Subcutaneous adipose tissue (tissue), 4 donors: Measurements from ENCODE around the gene STK32C. TPM values are rescaled to one million over a fixed set of nuclear protein-coding genes. Genes with fewer than 3 reads are reported as not detected.

Source experiments
- total RNA-seq, 4 donors: library from RNA; depleted of rRNA; stranded (reverse); fragments of >200 nt; gene quantifications; one replicate each; pipeline ENCODE4 v1.1.0, GENCODE V29; 2016
- TF ChIP-seq, protein P1 (sequence below): fragments of 450-650 bp; IDR thresholded peaks from one replicate; pipeline ENCODE4 v1.5.1; 2016; ENCODE audit warnings: low read depth, mild to moderate bottlenecking, control low read depth, antibody characterized with exemption, moderate library complexity

STK32C gene
- total RNA-seq, 4 donors from 2014 or later = 2.9 to 12.3 (median 10.9) TPM

DNA sequence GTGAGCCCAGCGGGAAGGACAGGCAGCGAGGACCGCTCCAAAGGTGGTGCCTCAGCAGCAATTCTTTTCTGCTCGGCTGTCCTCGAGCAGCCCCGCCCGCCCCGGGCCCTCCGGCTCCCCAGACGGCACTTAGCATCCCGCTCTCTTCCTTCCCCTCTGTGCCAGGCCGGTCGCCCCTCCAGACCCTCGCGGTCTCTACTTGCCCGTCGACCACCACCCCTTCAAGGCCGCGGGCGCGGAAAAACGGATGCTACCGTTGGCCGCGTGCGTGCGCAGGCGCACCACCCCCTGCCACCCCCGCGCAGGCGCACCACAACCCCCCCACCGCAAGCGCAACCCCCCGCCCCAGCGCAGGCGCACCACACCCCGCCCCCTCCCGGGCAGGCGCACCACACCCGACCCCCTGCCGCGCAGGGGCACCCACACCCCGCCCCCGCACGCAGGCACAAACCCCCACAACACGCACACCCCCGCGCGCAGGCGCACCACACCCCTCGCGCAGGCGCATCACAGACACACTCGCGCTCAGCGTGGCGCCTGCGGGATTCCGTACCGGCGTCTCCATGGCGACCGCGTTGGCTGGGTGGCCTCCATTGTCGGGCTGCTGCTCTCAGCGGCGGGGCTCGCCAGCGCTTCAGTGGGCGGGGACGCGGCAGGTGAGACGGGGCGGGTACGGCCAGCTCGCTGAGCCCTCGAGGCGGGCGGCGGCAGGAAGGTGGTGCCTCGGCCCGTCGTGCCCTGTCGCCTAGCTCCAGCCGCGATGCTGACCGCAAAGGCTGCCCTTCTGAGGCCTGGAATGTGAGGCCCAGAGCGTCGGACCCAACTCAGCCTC is 24.1 kb upstream of the STK32C start, which contains the start of gene LRRC27:
LRRC27 (plus strand) TSS at position 593 of the 832 bp plus-strand sequence. CDS start 1,332 bp downstream, outside the sequence.
- TF ChIP-seq, protein P1, sequence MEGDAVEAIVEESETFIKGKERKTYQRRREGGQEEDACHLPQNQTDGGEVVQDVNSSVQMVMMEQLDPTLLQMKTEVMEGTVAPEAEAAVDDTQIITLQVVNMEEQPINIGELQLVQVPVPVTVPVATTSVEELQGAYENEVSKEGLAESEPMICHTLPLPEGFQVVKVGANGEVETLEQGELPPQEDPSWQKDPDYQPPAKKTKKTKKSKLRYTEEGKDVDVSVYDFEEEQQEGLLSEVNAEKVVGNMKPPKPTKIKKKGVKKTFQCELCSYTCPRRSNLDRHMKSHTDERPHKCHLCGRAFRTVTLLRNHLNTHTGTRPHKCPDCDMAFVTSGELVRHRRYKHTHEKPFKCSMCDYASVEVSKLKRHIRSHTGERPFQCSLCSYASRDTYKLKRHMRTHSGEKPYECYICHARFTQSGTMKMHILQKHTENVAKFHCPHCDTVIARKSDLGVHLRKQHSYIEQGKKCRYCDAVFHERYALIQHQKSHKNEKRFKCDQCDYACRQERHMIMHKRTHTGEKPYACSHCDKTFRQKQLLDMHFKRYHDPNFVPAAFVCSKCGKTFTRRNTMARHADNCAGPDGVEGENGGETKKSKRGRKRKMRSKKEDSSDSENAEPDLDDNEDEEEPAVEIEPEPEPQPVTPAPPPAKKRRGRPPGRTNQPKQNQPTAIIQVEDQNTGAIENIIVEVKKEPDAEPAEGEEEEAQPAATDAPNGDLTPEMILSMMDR = no peak

DNA sequence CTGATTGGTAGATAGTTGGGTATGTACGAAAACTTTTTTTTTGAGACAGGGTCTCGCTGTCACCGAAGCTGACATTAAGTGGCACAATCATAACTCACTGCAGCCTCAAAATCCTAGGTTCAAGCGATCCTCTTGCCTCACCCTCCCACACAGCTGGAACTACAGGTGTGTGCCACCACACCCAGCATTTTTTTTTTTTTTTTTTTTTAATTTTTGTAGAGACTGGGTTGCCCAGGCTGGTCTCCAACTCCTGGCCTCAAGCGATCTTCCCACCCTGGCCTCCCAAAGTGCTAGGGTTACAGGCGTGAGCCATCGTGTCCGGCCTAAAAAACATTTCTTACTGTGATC is 22.7 kb upstream of the STK32C start:
- TF ChIP-seq, protein P1 = no peak

DNA sequence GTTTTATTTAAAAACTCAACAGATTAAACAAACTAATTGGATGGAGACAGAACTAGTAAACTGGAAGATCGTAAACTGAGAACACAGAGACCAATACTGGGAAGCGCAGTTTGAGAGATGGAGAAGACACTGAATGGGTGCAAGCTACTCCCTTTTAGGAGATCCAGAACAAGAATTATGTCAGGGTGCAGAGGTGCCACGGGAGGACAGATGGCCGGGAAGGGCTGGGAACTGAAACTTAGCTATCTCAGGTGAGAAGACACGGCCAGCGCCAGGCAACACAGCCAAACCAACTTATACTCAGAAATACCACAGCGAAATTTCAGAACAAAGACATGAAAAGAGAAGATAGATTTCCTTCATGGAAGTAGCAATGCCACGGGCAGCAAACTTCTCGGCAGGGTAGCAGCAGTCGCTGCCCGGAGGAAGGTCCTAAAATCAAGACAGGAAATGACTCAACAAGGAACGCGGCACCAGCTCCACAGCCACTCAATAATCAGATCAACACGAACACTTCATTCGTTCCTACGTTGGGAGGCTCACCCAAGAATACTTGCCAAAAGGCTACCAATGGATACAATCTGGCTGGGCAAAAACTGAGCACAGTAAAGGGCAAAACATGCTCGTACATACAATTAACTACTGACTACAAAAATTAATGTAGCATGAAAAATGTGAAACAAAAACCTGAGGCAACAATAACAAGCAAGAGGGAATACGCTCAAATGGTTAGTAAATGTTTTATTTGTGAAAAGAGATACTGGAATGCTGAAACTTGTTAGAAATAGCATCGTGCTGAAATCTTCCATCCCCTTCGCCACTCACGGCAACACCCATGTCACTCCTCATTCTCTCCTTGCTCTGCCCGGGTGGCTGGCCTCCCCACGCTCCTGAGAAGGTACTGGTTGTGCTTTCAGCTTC is 22.1 kb upstream of the STK32C start:
- TF ChIP-seq, protein P1 = no peak

DNA sequence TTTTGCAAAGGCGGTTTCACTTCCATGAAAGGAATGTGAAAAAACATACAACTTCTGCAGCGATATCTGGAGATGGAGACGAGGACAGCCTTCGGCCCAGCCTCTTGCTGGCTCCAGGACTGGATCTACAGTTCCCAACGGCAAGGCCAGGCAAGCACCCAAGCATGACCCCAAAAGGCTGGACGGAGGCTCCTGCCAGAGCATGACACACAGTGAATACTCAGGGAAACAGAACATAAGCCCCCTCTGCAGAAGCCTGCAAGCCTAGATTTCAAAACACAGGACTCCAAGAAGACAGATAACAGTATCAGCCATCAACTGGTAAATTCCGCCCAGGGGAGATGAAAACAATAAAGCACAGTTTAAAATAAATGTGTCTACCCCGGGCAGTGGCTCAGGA is 21.0 kb upstream of the STK32C start:
- TF ChIP-seq, protein P1 = no peak

DNA sequence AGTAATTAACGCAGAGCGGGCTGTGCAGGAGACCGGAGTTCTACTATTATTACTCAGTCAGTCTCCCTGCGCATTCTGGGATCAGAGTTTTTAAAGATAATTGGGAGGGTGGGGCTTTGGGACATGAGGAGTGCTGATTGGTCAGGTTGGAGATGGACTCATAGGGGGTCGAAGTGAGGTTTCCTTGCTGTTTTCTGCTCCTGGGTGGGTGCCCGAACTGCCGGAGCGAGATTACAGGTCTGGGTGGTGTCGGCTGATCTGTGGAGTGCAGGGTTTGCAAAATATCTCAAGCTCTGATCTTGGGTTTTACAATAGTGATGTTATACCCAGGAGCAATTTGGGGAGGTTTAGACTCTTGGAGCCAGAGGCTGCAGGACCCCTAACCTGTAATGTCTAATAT is 20.4 kb upstream of the STK32C start:
- TF ChIP-seq, protein P1 = no peak

DNA sequence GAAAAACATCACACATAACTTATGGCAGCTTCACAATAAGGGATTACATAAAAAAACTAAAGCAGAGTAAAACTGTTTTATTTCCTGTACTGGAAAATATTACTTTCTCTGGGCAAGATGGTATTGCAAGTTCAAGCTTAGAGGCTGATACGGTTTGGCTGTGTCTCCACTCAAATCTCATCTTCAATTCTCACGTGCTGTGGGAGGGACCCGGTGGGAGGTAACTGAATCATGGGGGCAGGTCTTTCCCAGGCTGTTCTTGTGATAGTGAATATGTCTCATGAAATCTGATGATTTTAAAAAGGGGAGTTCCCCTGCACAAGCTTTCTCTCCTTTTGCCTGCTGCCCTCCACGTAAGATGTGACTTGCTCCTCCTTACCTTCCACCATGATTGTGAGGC is 19.2 kb upstream of the STK32C start:
- TF ChIP-seq, protein P1 = no peak

DNA sequence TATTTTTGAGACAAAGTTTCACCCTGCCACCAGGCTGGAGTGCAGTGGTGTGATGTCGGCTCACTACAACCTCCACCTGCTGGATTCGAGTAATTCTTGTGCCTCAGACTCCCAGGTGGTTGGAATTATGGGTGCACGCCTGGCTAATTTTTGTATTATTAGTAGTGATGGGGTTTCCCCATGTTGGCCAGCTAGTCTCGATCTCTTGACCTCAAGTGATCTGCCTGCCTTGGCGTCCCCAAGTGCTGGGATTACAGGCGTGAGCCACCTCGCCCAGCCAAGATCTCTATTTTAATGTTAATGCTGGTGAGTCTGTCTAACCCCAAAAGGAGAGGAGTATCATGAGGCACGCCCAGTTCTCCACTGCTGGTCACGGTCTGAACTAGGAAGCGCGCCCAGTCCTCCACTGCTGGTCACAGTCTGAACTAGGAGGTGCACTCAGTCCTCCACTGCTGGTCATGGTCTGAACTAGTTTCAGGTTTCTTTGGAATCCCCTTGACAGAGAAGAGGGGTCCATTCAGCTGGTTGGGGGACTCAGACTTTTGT is 18.7 kb upstream of the STK32C start:
- TF ChIP-seq, protein P1 = no peak
